Common myeloid progenitor, CD34-positive (primary cell): ENCODE data around the gene PKNOX2.

Source experiments
- CTCF ChIA-PET: fragments of 350-600 bp; sonication (Branson Sonifier 250); formaldehyde crosslinking; loops from one replicate; lab custom pipeline; 2021; ENCODE audit warnings: antibody characterized with exemption; lab: Charles Lee
- POLR2A ChIA-PET: fragments of 350-600 bp; sonication (Branson Sonifier 250); formaldehyde crosslinking; loops from one replicate; lab custom pipeline; 2021; ENCODE audit warnings: antibody characterized with exemption; lab: Charles Lee
- DNase-seq, 3 donors: peaks; one replicate each; pipeline versions ENCODE4 v3.0.0 to v3.0.0-alpha.2; 2013
- H3K27ac ChIP-seq, 2 experiments: 1 replicate in 1 of 2; 2 replicates in 1 of 2; pipeline ENCODE4 v1.7.0; 2013; ENCODE audit warnings: inconsistent platforms in 2 of 2, low read length in 2 of 2, mild to moderate bottlenecking in 2 of 2, low read depth in 1 of 2, moderate library complexity in 1 of 2; ENCODE audit not compliant: severe bottlenecking in 2 of 2, insufficient read depth in 1 of 2, poor library complexity in 1 of 2
- H3K27me3 ChIP-seq, 5 experiments: replicated peaks in 2 of 5; 1 replicate in 3 of 5; 2 replicates in 2 of 5; pipeline versions ENCODE4 v1.6.1 to v1.7.0; 2013; ENCODE audit warnings: low read length in 4 of 5, mild to moderate bottlenecking in 2 of 5, moderate library complexity in 2 of 5, inconsistent platforms in 1 of 5; ENCODE audit not compliant: insufficient read depth in 5 of 5, control insufficient read depth in 4 of 5
- H3K36me3 ChIP-seq, 4 experiments: 1 replicate in 2 of 4; 2 replicates in 2 of 4; pipeline versions ENCODE4 v1.6.1 to v1.7.0; 2013; ENCODE audit warnings: low read length in 3 of 4, control low read depth in 1 of 4, mild to moderate bottlenecking in 1 of 4; ENCODE audit not compliant: control insufficient read depth in 4 of 4, insufficient read depth in 4 of 4
- H3K4me1 ChIP-seq, 4 experiments: 1 replicate in 3 of 4; 2 replicates in 1 of 4; pipeline versions ENCODE4 v1.6.1 to v1.7.1; 2013; ENCODE audit warnings: low read length in 3 of 4, mild to moderate bottlenecking in 3 of 4, control low read depth in 1 of 4, inconsistent platforms in 1 of 4, moderate library complexity in 1 of 4; ENCODE audit not compliant: control insufficient read depth in 4 of 4, insufficient read depth in 4 of 4; ENCODE audit errors: control extremely low read depth in 1 of 4
- H3K4me3 ChIP-seq, 7 experiments: 1 replicate in 4 of 7; 2 replicates in 3 of 7; pipeline versions ENCODE4 v1.5.1 to v1.7.0; 2013; ENCODE audit warnings: mild to moderate bottlenecking in 7 of 7, low read length in 6 of 7, moderate library complexity in 6 of 7, inconsistent platforms in 2 of 7, low read depth in 2 of 7, control low read depth in 1 of 7; ENCODE audit not compliant: insufficient read depth in 4 of 7, control insufficient read depth in 1 of 7; ENCODE audit errors: extremely low read depth in 1 of 7
- H3K9me3 ChIP-seq, 5 experiments: 1 replicate in 4 of 5; 2 replicates in 1 of 5; pipeline versions ENCODE4 v1.6.1 to v1.7.1; 2013; ENCODE audit warnings: low read length in 4 of 5, mild to moderate bottlenecking in 2 of 5, inconsistent platforms in 1 of 5, low read depth in 1 of 5, moderate library complexity in 1 of 5; ENCODE audit not compliant: control insufficient read depth in 4 of 5, insufficient read depth in 2 of 5; ENCODE audit errors: control extremely low read depth in 1 of 5
- WGBS: methylation state at CpG from one replicate; pipeline ENCODE4 v1.1.5; 2013; ENCODE audit not compliant: insufficient coverage; 5-methylcytosine and 5-hydroxymethylcytosine counted together

Gene PKNOX2

GRCh38 chr11:125223901-125224361 lies 59.4 kb downstream of the PKNOX2 start:
- DNase-seq, result no peak
- Histone ChIP-seq H3K27me3 (peaks cover 0 to 9% (median 2%) of the 10 kb centered on the region in 5 experiments), H3K4me1 (no peaks in the 10 kb centered on the region), H3K4me3 (no peak overlapping the region), H3K27ac (no peak overlapping the region), H3K9me3 (no peaks in the 10 kb centered on the region), H3K36me3 (no peaks in the 10 kb centered on the region)
- WGBS, result 98% methylated on average over 7 of the region's 11 CpGs
- POLR2A ChIA-PET, result interaction anchor here (0.6 kb wide), 1 partner anchor 53 kb away, joined by 4 read pairs; no protein-coding TSS in a partner anchor
- CTCF ChIA-PET, result no interaction called here

- POLR2A ChIA-PET, result interaction anchor here (0.6 kb wide), 1 partner anchor 54 kb away, joined by 4 read pairs; no protein-coding TSS in a partner anchor
- H3K4me1 ChIP-seq, result no peaks in the 10 kb centered on the region
- no peak overlapping the region for H3K4me3 ChIP-seq
These were observed 60.0 kb downstream of the PKNOX2 start for GRCh38 chr11:125224391-125225021.

DNA sequence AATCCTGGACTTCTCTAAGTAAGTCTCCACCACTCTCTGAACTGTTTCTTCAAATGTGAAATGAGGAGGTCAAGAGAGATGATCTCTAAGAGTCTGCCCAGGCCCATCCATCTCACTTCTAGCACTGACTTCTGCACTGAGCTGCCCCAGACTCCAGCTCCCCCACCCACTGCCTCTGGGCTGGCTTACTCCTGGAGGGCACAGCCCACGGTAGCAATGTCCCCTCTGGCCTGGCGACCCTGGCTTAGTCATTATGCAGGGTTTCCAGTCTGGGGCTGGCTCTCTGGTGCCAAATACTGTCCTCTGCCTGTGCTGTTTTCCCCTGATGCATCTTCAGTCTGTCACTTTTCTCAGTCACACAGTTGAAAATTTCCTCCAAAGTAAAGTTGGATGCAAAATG lies 60.9 kb downstream of the PKNOX2 start:
- peaks cover 0 to 9% (median 3%) of the 10 kb centered on the region in 5 experiments for H3K27me3 ChIP-seq
- 100% methylated on average over 2 of the region's 2 CpGs for WGBS
- H3K9me3 ChIP-seq, result no peaks in the 10 kb centered on the region
- H3K27ac ChIP-seq, result no peak overlapping the region
- H3K4me1 ChIP-seq, result no peaks in the 10 kb centered on the region
- ChIA-PET CTCF (no interaction called here), POLR2A (no interaction called here)
- DNase-seq, result no peak
- H3K36me3 ChIP-seq, result no peaks in the 10 kb centered on the region
- no peak overlapping the region for H3K4me3 ChIP-seq

More at GRCh38 chr11:125224391-125225021, 60.0 kb downstream of the PKNOX2 start:
- Histone ChIP-seq H3K27ac (no peak overlapping the region), H3K9me3 (no peaks in the 10 kb centered on the region), H3K36me3 (no peaks in the 10 kb centered on the region), H3K27me3 (peaks cover 0 to 9% (median 2%) of the 10 kb centered on the region in 5 experiments)
- 93% methylated on average over 12 of the region's 15 CpGs for WGBS
- no peak for DNase-seq
- CTCF ChIA-PET, result no interaction called here

GRCh38 chr11:125226031-125226430 lies 61.5 kb downstream of the PKNOX2 start:
- Histone ChIP-seq H3K27ac (no peak overlapping the region), H3K4me3 (no peak overlapping the region), H3K27me3 (peaks cover 0 to 9% (median 3%) of the 10 kb centered on the region in 5 experiments), H3K9me3 (no peaks in the 10 kb centered on the region), H3K4me1 (no peaks in the 10 kb centered on the region), H3K36me3 (no peaks in the 10 kb centered on the region)
- ChIA-PET POLR2A (no interaction called here), CTCF (no interaction called here)
- no peak for DNase-seq
- WGBS, result no CpG with 5 or more reads among the region's 2 CpGs

GRCh38 chr11:125226706-125227105 lies 62.2 kb downstream of the PKNOX2 start:
- H3K27me3 ChIP-seq, result peaks cover 0 to 13% (median 4%) of the 10 kb centered on the region in 5 experiments
- no peaks in the 10 kb centered on the region for H3K36me3 ChIP-seq
- WGBS, result 88% methylated on average over 2 of the region's 4 CpGs
- H3K4me1 ChIP-seq, result no peaks in the 10 kb centered on the region
- no peak for DNase-seq
- ChIA-PET POLR2A (no interaction called here), CTCF (no interaction called here)
- no peak overlapping the region for H3K27ac ChIP-seq
- H3K4me3 ChIP-seq, result no peak overlapping the region
- no peaks in the 10 kb centered on the region for H3K9me3 ChIP-seq

DNA sequence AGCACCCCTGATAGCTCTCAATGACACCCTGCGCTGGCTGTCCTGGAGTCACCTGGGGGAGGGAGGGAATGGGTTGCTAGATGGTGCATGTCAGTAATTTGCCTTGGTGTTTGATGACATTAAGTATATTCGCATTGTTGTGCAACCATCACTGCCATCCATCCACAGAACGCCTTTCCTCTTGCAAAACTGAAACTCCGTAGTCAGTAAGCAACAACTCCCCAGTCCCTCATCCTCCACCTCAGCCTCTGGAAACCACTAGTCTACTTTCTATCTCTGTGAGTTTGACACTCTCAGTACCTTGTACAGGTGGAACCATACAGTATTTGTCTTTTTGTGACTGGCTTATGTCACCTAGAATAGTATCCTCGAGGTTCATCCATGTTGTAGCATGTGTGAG lies 62.6 kb downstream of the PKNOX2 start:
- DNase-seq, result no peak
- ChIA-PET POLR2A (no interaction called here), CTCF (no interaction called here)
- Histone ChIP-seq H3K4me3 (no peak overlapping the region), H3K27ac (no peak overlapping the region), H3K36me3 (no peaks in the 10 kb centered on the region), H3K4me1 (no peaks in the 10 kb centered on the region), H3K27me3 (peaks cover 0 to 14% (median 4%) of the 10 kb centered on the region in 5 experiments), H3K9me3 (no peaks in the 10 kb centered on the region)
- WGBS, result 92% methylated on average over 4 of the region's 5 CpGs

- H3K4me3 ChIP-seq, result no peak overlapping the region
- H3K27ac ChIP-seq, result no peak overlapping the region
- no peak for DNase-seq
- peaks cover 0 to 23% (median 8%) of the 10 kb centered on the region in 5 experiments for H3K27me3 ChIP-seq
- WGBS, result 76% methylated on average over 3 of the region's 4 CpGs
- ChIA-PET CTCF (no interaction called here), POLR2A (no interaction called here)
- H3K36me3 ChIP-seq, result no peaks in the 10 kb centered on the region
- no peaks in the 10 kb centered on the region for H3K4me1 ChIP-seq
- H3K9me3 ChIP-seq, result no peaks in the 10 kb centered on the region
These were observed 63.9 kb downstream of the PKNOX2 start for GRCh38 chr11:125228445-125228844.
